ENCODE measurements around the gene SLC35F4.

SLC35F4 gene

GRCh38 chr14:57749267-57749666 is 116.6 kb downstream of the SLC35F4 start:
- Histone ChIP-seq H3K36me3 (replicated peaks) (no peaks in the 10 kb centered on the region), H3K4me3 (ENCODE audit: low read depth, low read length) (no peak overlapping the region), H3K27ac (no peak overlapping the region), H3K27me3 (replicated peaks) (no peaks in the 10 kb centered on the region)
- TF ChIP-seq CTCF (IDR thresholded peaks at IDR 0.05; ENCODE audit: low read depth, low read length, missing control alignments): no peak
- peak; percentile 48 for DNase-seq
- in situ Hi-C loops (cut with HindIII; ENCODE audit: low pct_ligation_motif_present, low sequenced_read_pairs): no loop called here

GRCh38 chr14:57748279-57748678 is 117.6 kb downstream of the SLC35F4 start:
- Histone ChIP-seq H3K27me3 (replicated peaks) (no peaks in the 10 kb centered on the region), H3K4me3 (ENCODE audit: low read depth, low read length) (no peak overlapping the region), H3K27ac (no peak overlapping the region), H3K36me3 (replicated peaks) (no peaks in the 10 kb centered on the region)
- in situ Hi-C loops (cut with HindIII; ENCODE audit: low pct_ligation_motif_present, low sequenced_read_pairs): no loop called here
- TF ChIP-seq CTCF (IDR thresholded peaks at IDR 0.05; ENCODE audit: low read depth, low read length, missing control alignments): no peak
- no peak for DNase-seq

- Histone ChIP-seq H3K36me3 (replicated peaks) (no peaks in the 10 kb centered on the region), H3K27me3 (replicated peaks) (no peaks in the 10 kb centered on the region), H3K4me3 (ENCODE audit: low read depth, low read length) (no peak overlapping the region), H3K27ac (no peak overlapping the region)
- no peak for TF ChIP-seq CTCF (IDR thresholded peaks at IDR 0.05; ENCODE audit: low read depth, low read length, missing control alignments)
- in situ Hi-C loops (cut with HindIII; ENCODE audit: low pct_ligation_motif_present, low sequenced_read_pairs): no loop called here
- DNase-seq: no peak
Observed at GRCh38 chr14:57747036-57747435, 118.9 kb downstream of the SLC35F4 start.

GRCh38 chr14:57746563-57746962 is 119.3 kb downstream of the SLC35F4 start:
- Histone ChIP-seq H3K36me3 (replicated peaks) (no peaks in the 10 kb centered on the region), H3K27me3 (replicated peaks) (no peaks in the 10 kb centered on the region), H3K27ac (no peak overlapping the region), H3K4me3 (ENCODE audit: low read depth, low read length) (no peak overlapping the region)
- in situ Hi-C loops (cut with HindIII; ENCODE audit: low pct_ligation_motif_present, low sequenced_read_pairs): no loop called here
- no peak for TF ChIP-seq CTCF (IDR thresholded peaks at IDR 0.05; ENCODE audit: low read depth, low read length, missing control alignments)
- DNase-seq: no peak

GRCh38 chr14:57739516-57739915 is 126.4 kb downstream of the SLC35F4 start:
- Histone ChIP-seq H3K27me3 (replicated peaks) (no peaks in the 10 kb centered on the region), H3K36me3 (replicated peaks) (no peaks in the 10 kb centered on the region), H3K27ac (no peak overlapping the region), H3K4me3 (ENCODE audit: low read depth, low read length) (no peak overlapping the region)
- in situ Hi-C loops (cut with HindIII; ENCODE audit: low pct_ligation_motif_present, low sequenced_read_pairs): no loop called here
- DNase-seq: no peak
- no peak for TF ChIP-seq CTCF (IDR thresholded peaks at IDR 0.05; ENCODE audit: low read depth, low read length, missing control alignments)

- Histone ChIP-seq H3K27me3 (replicated peaks) (no peaks in the 10 kb centered on the region), H3K27ac (no peak overlapping the region), H3K36me3 (replicated peaks) (no peaks in the 10 kb centered on the region), H3K4me3 (ENCODE audit: low read depth, low read length) (no peak overlapping the region)
- no peak for DNase-seq
- in situ Hi-C loops (cut with HindIII; ENCODE audit: low pct_ligation_motif_present, low sequenced_read_pairs): no loop called here
- no peak for TF ChIP-seq CTCF (IDR thresholded peaks at IDR 0.05; ENCODE audit: low read depth, low read length, missing control alignments)
Observed at GRCh38 chr14:57737598-57737997, 128.3 kb downstream of the SLC35F4 start.
